ENCODE data around the gene KPNB1.

The KPNB1 gene

DNA sequence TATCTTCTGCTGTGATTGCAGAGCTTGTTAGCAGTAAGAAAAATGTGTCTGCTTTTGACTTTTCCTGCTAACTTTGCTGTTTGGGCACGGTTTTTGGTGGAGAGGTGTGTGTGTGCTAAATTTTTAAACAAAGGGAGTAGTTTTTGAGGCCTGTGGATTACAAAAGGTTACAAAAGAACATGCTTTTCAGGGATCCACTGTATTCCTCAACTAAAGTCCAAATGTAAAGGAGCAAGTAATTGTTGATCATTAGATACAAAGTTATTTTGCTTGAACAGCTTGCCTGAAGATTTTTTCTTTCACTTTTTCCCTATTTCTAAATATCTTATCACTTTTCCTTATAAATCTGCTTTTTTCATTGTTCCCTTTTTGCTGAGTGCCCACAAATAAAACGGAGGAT is 2.0 kb downstream of the KPNB1 start:
- TF ChIP-seq ZBTB7A (IDR thresholded peaks at IDR 0.05; ENCODE audit: low read depth) (no peak), CREB1 (IDR thresholded peaks at IDR 0.05; ENCODE audit: low read depth) (no peak), TEAD4 (IDR thresholded peaks at IDR 0.05) (no peak), TCF12 (IDR thresholded peaks at IDR 0.05; ENCODE audit: low read depth) (no peak), CEBPB (IDR thresholded peaks at IDR 0.05) (no peak), TAF1 (IDR thresholded peaks at IDR 0.05; ENCODE audit: low read depth) (no peak), RAD21 (IDR thresholded peaks at IDR 0.05; ENCODE audit: low read depth) (no peak), EGR1 (IDR thresholded peaks at IDR 0.05) (no peak), YY1 (IDR thresholded peaks at IDR 0.05; ENCODE audit: low read depth) (no peak), EP300 (IDR thresholded peaks at IDR 0.05; ENCODE audit: borderline replicate concordance) (no peak)
- TF ChIP-seq, protein P1, sequence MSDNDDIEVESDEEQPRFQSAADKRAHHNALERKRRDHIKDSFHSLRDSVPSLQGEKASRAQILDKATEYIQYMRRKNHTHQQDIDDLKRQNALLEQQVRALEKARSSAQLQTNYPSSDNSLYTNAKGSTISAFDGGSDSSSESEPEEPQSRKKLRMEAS (IDR thresholded peaks at IDR 0.05), result no peak

DNA sequence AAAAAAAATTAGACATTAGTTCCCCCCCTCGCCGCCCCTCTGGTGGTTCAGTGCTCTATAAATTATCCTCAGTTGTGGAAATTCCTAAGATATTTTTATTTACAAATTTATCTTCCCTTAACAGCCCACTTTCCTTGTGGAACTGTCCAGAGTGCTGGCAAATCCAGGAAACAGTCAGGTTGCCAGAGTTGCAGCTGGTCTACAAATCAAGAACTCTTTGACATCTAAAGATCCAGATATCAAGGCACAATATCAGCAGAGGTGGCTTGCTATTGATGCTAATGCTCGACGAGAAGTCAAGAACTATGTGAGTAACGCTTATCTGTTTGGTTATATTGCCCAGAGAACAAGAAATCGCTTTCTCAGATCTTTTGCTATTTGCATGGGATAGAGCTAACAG is 2.9 kb downstream of the KPNB1 start:
- no peak for TF ChIP-seq CEBPB (IDR thresholded peaks at IDR 0.05)
- TF ChIP-seq, protein P2, sequence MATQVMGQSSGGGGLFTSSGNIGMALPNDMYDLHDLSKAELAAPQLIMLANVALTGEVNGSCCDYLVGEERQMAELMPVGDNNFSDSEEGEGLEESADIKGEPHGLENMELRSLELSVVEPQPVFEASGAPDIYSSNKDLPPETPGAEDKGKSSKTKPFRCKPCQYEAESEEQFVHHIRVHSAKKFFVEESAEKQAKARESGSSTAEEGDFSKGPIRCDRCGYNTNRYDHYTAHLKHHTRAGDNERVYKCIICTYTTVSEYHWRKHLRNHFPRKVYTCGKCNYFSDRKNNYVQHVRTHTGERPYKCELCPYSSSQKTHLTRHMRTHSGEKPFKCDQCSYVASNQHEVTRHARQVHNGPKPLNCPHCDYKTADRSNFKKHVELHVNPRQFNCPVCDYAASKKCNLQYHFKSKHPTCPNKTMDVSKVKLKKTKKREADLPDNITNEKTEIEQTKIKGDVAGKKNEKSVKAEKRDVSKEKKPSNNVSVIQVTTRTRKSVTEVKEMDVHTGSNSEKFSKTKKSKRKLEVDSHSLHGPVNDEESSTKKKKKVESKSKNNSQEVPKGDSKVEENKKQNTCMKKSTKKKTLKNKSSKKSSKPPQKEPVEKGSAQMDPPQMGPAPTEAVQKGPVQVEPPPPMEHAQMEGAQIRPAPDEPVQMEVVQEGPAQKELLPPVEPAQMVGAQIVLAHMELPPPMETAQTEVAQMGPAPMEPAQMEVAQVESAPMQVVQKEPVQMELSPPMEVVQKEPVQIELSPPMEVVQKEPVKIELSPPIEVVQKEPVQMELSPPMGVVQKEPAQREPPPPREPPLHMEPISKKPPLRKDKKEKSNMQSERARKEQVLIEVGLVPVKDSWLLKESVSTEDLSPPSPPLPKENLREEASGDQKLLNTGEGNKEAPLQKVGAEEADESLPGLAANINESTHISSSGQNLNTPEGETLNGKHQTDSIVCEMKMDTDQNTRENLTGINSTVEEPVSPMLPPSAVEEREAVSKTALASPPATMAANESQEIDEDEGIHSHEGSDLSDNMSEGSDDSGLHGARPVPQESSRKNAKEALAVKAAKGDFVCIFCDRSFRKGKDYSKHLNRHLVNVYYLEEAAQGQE (IDR thresholded peaks at IDR 0.05; ENCODE audit: low read depth), result peak; percentile 75

DNA sequence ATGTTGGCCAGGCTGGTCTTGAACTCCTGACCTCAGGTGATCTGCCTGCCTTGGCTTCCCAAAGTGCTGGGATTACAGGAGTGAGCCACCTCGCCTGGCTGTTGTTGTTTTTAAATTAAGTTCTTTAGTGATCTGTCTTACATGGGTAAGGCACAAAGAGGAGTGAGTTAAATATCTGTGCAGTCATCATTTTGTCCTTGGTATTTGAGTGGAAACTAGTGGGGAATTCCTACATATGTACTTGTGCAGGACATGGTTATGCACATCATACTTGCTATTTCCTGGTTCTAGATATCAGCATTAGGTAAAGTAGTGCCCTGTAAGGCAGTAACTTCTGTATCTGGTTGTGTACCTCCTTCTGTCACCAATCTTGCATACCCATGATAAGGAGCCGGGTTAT is 3.7 kb downstream of the KPNB1 start:
- TF ChIP-seq, protein P3, sequence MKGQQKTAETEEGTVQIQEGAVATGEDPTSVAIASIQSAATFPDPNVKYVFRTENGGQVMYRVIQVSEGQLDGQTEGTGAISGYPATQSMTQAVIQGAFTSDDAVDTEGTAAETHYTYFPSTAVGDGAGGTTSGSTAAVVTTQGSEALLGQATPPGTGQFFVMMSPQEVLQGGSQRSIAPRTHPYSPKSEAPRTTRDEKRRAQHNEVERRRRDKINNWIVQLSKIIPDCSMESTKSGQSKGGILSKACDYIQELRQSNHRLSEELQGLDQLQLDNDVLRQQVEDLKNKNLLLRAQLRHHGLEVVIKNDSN (IDR thresholded peaks at IDR 0.05), result no peak
- no peak for TF ChIP-seq TEAD4 (IDR thresholded peaks at IDR 0.05)
- TF ChIP-seq CREB1 (IDR thresholded peaks at IDR 0.05; ENCODE audit: low read depth), result no peak
- no peak for TF ChIP-seq TCF12 (IDR thresholded peaks at IDR 0.05; ENCODE audit: low read depth)
- TF ChIP-seq FOXM1 (IDR thresholded peaks at IDR 0.05; ENCODE audit: borderline replicate concordance, low read depth), result no peak
- TF ChIP-seq EP300 (IDR thresholded peaks at IDR 0.05; ENCODE audit: borderline replicate concordance), result no peak
- no peak for TF ChIP-seq NFIC (IDR thresholded peaks at IDR 0.05)
- TF ChIP-seq YY1 (IDR thresholded peaks at IDR 0.05; ENCODE audit: low read depth), result no peak
- TF ChIP-seq, protein P2 (IDR thresholded peaks at IDR 0.05; ENCODE audit: low read depth), result no peak
- TF ChIP-seq RAD21 (IDR thresholded peaks at IDR 0.05; ENCODE audit: low read depth), result no peak
- TF ChIP-seq CEBPB (IDR thresholded peaks at IDR 0.05), result no peak
- no peak for TF ChIP-seq ZBTB7A (IDR thresholded peaks at IDR 0.05; ENCODE audit: low read depth)
- no peak for TF ChIP-seq EGR1 (IDR thresholded peaks at IDR 0.05)
- TF ChIP-seq TAF1 (IDR thresholded peaks at IDR 0.05; ENCODE audit: low read depth), result no peak
- TF ChIP-seq, protein P1 (IDR thresholded peaks at IDR 0.05), result no peak

DNA sequence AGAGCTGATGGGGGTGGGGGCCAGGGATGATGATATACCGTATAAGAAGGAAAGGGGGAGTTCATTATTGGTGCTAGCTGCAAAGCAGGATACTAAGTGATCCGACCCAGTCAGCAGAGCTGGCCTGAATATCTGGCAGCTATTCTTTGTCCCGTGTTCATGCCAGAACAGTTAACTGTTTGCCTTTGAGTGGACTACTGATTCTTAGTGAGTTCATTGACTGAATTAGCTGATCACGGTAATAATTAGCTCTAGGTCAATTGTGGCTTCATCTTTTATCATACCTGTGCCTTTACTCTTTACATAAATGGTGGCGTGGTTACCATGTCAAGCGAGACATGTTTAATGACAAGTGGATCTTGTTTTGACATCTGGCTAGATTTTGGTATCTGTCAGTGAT is 5.3 kb downstream of the KPNB1 start:
- TF ChIP-seq FOXM1 (IDR thresholded peaks at IDR 0.05; ENCODE audit: borderline replicate concordance, low read depth) (no peak), TAF1 (IDR thresholded peaks at IDR 0.05; ENCODE audit: low read depth) (no peak), EGR1 (IDR thresholded peaks at IDR 0.05) (no peak)
- TF ChIP-seq, protein P1 (IDR thresholded peaks at IDR 0.05), result no peak
- TF ChIP-seq, protein P3 (IDR thresholded peaks at IDR 0.05), result no peak

DNA sequence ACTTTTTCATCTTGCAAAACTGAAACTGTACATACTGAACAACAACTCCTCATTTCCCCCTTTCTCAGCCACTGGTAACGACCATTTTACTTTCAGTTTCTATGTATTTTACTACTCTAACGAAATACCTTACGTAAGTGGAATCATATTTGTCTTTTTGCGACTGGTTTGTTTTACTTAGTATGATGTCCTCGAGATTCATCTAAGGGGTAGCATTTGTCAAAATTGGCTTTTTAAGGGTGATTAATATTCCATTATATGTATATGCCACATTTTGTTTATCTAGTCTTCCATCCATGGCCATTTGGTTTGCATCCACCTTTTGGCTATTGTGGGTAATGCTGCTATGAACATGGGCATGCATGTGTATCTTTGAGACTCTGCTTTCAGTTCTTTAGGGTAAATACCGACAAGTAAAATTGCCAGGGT is 10.4 kb downstream of the KPNB1 start:
- TF ChIP-seq, protein P3 (IDR thresholded peaks at IDR 0.05), result no peak
- TF ChIP-seq EP300 (IDR thresholded peaks at IDR 0.05; ENCODE audit: borderline replicate concordance) (no peak), YY1 (IDR thresholded peaks at IDR 0.05; ENCODE audit: low read depth) (no peak), TEAD4 (IDR thresholded peaks at IDR 0.05) (no peak), TCF12 (IDR thresholded peaks at IDR 0.05; ENCODE audit: low read depth) (no peak), EGR1 (IDR thresholded peaks at IDR 0.05) (no peak), CREB1 (IDR thresholded peaks at IDR 0.05; ENCODE audit: low read depth) (no peak), ZBTB7A (IDR thresholded peaks at IDR 0.05; ENCODE audit: low read depth) (no peak), TAF1 (IDR thresholded peaks at IDR 0.05; ENCODE audit: low read depth) (no peak), RAD21 (IDR thresholded peaks at IDR 0.05; ENCODE audit: low read depth) (no peak), CEBPB (IDR thresholded peaks at IDR 0.05) (no peak), NFIC (IDR thresholded peaks at IDR 0.05) (no peak), FOXM1 (IDR thresholded peaks at IDR 0.05; ENCODE audit: borderline replicate concordance, low read depth) (no peak)
- TF ChIP-seq, protein P1 (IDR thresholded peaks at IDR 0.05), result no peak
- TF ChIP-seq, protein P2 (IDR thresholded peaks at IDR 0.05; ENCODE audit: low read depth), result no peak

Data from Ishikawa (cell line).